ENCODE data around the gene POLRMT. TPM values are rescaled to one million over a fixed set of nuclear protein-coding genes. Genes with fewer than 3 reads are reported as not detected.
"Not testable (repeated sequence)": the region's sequence is repeated elsewhere in the genome, so short reads cannot be mapped to it uniquely, and the experiment has no call there.

POLRMT gene
- total RNA-seq, 1 experiment from 2014 or later, result 40.9 TPM

GRCh38 chr19:676007-676338, 42.6 kb upstream of the POLRMT start:
- H3K4me1 Mint-ChIP-seq (ENCODE audit: insufficient read depth, unreplicated experiment), result peaks cover 13% of the 10 kb centered on the region
- no peaks in the 10 kb centered on the region for H3K27me3 Mint-ChIP-seq (ENCODE audit: insufficient read depth, unreplicated experiment)
- H3K9me3 Mint-ChIP-seq (ENCODE audit: unreplicated experiment), result no peaks in the 10 kb centered on the region
- intact Hi-C loops (cut with micrococcal nuclease), result loop anchor here (5.0 kb wide), 1 partner anchor 76 kb away; the partner anchor contains the start of gene MISP
- CTCF ChIA-PET, result interaction anchor here (0.6 to 0.9 kb wide), 2 partner anchors 9 to 108 kb away, joined by 3 read pairs; no protein-coding TSS in a partner anchor
- no peak for TF ChIP-seq CTCF (IDR thresholded peaks at IDR 0.05; ENCODE audit: unreplicated experiment)
- H3K4me3 Mint-ChIP-seq (ENCODE audit: unreplicated experiment), result peak overlapping the region; percentile 65
- peaks cover 28% of the 10 kb centered on the region for H3K36me3 Mint-ChIP-seq (ENCODE audit: insufficient read depth, unreplicated experiment)
- no peak for DNase-seq (ENCODE audit: unreplicated experiment)
- peak overlapping the region; percentile 79 for H3K27ac Mint-ChIP-seq (ENCODE audit: low read depth, unreplicated experiment)
- POLR2A ChIA-PET, result interaction anchor here (0.6 to 3.7 kb wide), 15 partner anchors 13 to 184 kb away, joined by 3 to 33 read pairs (median 4); partner anchors contain the start of genes CFD, MISP, PTBP1 and RNF126
- no TSS peak for BruUV-seq (replicated peaks)

GRCh38 chr19:674282-675151, 41.2 kb upstream of the POLRMT start:
- ChIA-PET CTCF (no interaction called here), POLR2A (interaction anchor here (0.6 to 1.2 kb wide), 3 partner anchors 29 to 418 kb away, joined by 3 read pairs; no protein-coding TSS in a partner anchor)
- DNase-seq (ENCODE audit: unreplicated experiment), result no peak
- Mint-ChIP-seq H3K27me3 (ENCODE audit: insufficient read depth, unreplicated experiment) (no peaks in the 10 kb centered on the region), H3K9me3 (ENCODE audit: unreplicated experiment) (no peaks in the 10 kb centered on the region), H3K36me3 (ENCODE audit: insufficient read depth, unreplicated experiment) (peaks cover 19% of the 10 kb centered on the region), H3K4me3 (ENCODE audit: unreplicated experiment) (no peak overlapping the region), H3K27ac (ENCODE audit: low read depth, unreplicated experiment) (no peak overlapping the region), H3K4me1 (ENCODE audit: insufficient read depth, unreplicated experiment) (peaks cover 13% of the 10 kb centered on the region)
- BruUV-seq (replicated peaks), result no TSS peak
- no peak for TF ChIP-seq CTCF (IDR thresholded peaks at IDR 0.05; ENCODE audit: unreplicated experiment)
- intact Hi-C loops (cut with micrococcal nuclease), result loop anchor here (5.0 kb wide), 1 partner anchor 78 kb away; the partner anchor contains the start of gene MISP

- Mint-ChIP-seq H3K4me1 (ENCODE audit: insufficient read depth, unreplicated experiment) (peaks cover 6% of the 10 kb centered on the region), H3K9me3 (ENCODE audit: unreplicated experiment) (no peaks in the 10 kb centered on the region), H3K27me3 (ENCODE audit: insufficient read depth, unreplicated experiment) (no peaks in the 10 kb centered on the region), H3K27ac (ENCODE audit: low read depth, unreplicated experiment) (no peak overlapping the region), H3K4me3 (ENCODE audit: unreplicated experiment) (no peak overlapping the region), H3K36me3 (ENCODE audit: insufficient read depth, unreplicated experiment) (no peaks in the 10 kb centered on the region)
- no TSS peak for BruUV-seq (replicated peaks)
- ChIA-PET CTCF (interaction anchor here (0.7 to 1.0 kb wide), 2 partner anchors 63 to 85 kb away, joined by 3 to 5 read pairs; no protein-coding TSS in a partner anchor), POLR2A (interaction anchor here (3.0 kb wide), 1 partner anchor 9 kb away, joined by 12 read pairs; no protein-coding TSS in a partner anchor)
- intact Hi-C loops (cut with micrococcal nuclease), result no loop called here
- DNase-seq (ENCODE audit: unreplicated experiment), result no peak
- TF ChIP-seq CTCF (IDR thresholded peaks at IDR 0.05; ENCODE audit: unreplicated experiment), result no peak
Measured at GRCh38 chr19:670609-671075, 37.3 kb upstream of the POLRMT start.

- ChIA-PET POLR2A (interaction anchor here (3.0 kb wide), 1 partner anchor 10 kb away, joined by 12 read pairs; no protein-coding TSS in a partner anchor), CTCF (interaction anchor here (0.6 to 1.8 kb wide), 4 partner anchors 10 to 489 kb away, joined by 3 to 7 read pairs (median 4); no protein-coding TSS in a partner anchor)
- H3K9me3 Mint-ChIP-seq (ENCODE audit: unreplicated experiment); BruUV-seq (replicated peaks); H3K4me3 Mint-ChIP-seq (ENCODE audit: unreplicated experiment); H3K27ac Mint-ChIP-seq (ENCODE audit: low read depth, unreplicated experiment); intact Hi-C loops (cut with micrococcal nuclease); H3K4me1 Mint-ChIP-seq (ENCODE audit: insufficient read depth, unreplicated experiment); H3K27me3 Mint-ChIP-seq (ENCODE audit: insufficient read depth, unreplicated experiment); DNase-seq (ENCODE audit: unreplicated experiment); H3K36me3 Mint-ChIP-seq (ENCODE audit: insufficient read depth, unreplicated experiment): not testable (repeated sequence)
Measured at GRCh38 chr19:668675-669434, 35.5 kb upstream of the POLRMT start.

GRCh38 chr19:666985-667573, 33.7 kb upstream of the POLRMT start:
- H3K9me3 Mint-ChIP-seq (ENCODE audit: unreplicated experiment); DNase-seq (ENCODE audit: unreplicated experiment); H3K27ac Mint-ChIP-seq (ENCODE audit: low read depth, unreplicated experiment); intact Hi-C loops (cut with micrococcal nuclease); H3K4me3 Mint-ChIP-seq (ENCODE audit: unreplicated experiment); H3K27me3 Mint-ChIP-seq (ENCODE audit: insufficient read depth, unreplicated experiment); BruUV-seq (replicated peaks); H3K36me3 Mint-ChIP-seq (ENCODE audit: insufficient read depth, unreplicated experiment): not testable (repeated sequence)
- CTCF ChIA-PET, result interaction anchor here (0.6 to 2.2 kb wide), 6 partner anchors 9 to 104 kb away, joined by 3 to 7 read pairs (median 4); no protein-coding TSS in a partner anchor
- H3K4me1 Mint-ChIP-seq (ENCODE audit: insufficient read depth, unreplicated experiment), result peaks cover 13% of the 10 kb centered on the region
- POLR2A ChIA-PET, result interaction anchor here (0.6 to 0.7 kb wide), 2 partner anchors 11 to 67 kb away, joined by 3 read pairs; no protein-coding TSS in a partner anchor
